Left ventricle myocardium inferior (tissue), 1 donor: Measurements from ENCODE around the gene YAE1. TPM values are rescaled to one million over a fixed set of nuclear protein-coding genes. Genes with fewer than 3 reads are reported as not detected.

Experiments used
- DNase-seq: peaks from one replicate; pipeline ENCODE4 v3.0.0-alpha.2; 2020
- H3K27ac ChIP-seq: fragments of 200-600 bp; replicated peaks from 2 replicates; pipeline ENCODE4 v1.8.0; 2021
- H3K27me3 ChIP-seq: fragments of 200-600 bp; 2 replicates; pipeline ENCODE4 v1.8.0; 2021; ENCODE audit warnings: low read depth
- H3K36me3 ChIP-seq: fragments of 200-600 bp; 2 replicates; pipeline ENCODE4 v1.8.0; 2021
- H3K4me1 ChIP-seq: fragments of 200-600 bp; 2 replicates; pipeline ENCODE4 v1.8.0; 2021
- H3K4me3 ChIP-seq: fragments of 200-600 bp; 2 replicates; pipeline ENCODE4 v1.8.0; 2021; ENCODE audit warnings: mild to moderate bottlenecking, moderate library complexity
- H3K9me3 ChIP-seq: fragments of 200-600 bp; replicated peaks from 2 replicates; pipeline ENCODE4 v1.8.0; 2021
- intact Hi-C: fragments of 100-400 bp; cut with micrococcal nuclease; formaldehyde crosslinking; loops from one replicate; pipeline ENCODE4 v1.11.0; 2022
- total RNA-seq: library from RNA; stranded (reverse); fragmentation: NEBNext Ultra II Directional; extraction: Animal tissue kit (Norgen Biotek cat#: 25700); gene quantifications from one replicate; pipeline ENCODE4 v1.2.1, GENCODE V29; 2021
- TF ChIP-seq, protein P1 (sequence below): fragments of 200-600 bp; IDR thresholded peaks from 2 replicates; pipeline ENCODE4 v1.8.0; 2021; ENCODE audit warnings: antibody characterized with exemption, mild to moderate bottlenecking, borderline replicate concordance
- donor health status: DM: no; HTN: yes; CAD: no; lungs with severe emphysema.

YAE1 gene
- total RNA-seq, 1 donor from 2014 or later, result 18.6 TPM

DNA sequence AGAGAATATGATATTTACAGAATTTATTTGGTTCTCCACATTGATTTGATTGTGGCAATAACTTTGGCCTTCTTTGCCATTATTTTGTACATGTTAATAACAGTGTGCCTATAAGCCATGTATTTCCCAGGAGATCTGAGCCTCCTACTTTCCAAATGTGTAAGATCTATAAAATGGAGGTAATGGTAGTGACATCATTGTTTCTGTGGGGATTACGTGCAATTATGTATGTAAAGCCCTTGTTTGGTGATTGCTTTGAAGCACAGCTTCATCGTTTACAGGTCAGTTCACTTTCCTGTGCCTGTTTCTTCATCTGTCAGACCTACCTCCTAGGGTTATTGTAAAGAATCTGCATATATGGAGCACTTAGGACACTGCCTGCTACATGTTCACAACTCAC lies 17.3 kb downstream of the YAE1 start:
- Histone ChIP-seq H3K27ac (no peak overlapping the region), H3K4me1 (peaks cover 5% of the 10 kb centered on the region), H3K4me3 (no peak overlapping the region), H3K9me3 (no peaks in the 10 kb centered on the region), H3K27me3 (no peaks in the 10 kb centered on the region), H3K36me3 (peaks cover 4% of the 10 kb centered on the region)
- TF ChIP-seq, protein P1, sequence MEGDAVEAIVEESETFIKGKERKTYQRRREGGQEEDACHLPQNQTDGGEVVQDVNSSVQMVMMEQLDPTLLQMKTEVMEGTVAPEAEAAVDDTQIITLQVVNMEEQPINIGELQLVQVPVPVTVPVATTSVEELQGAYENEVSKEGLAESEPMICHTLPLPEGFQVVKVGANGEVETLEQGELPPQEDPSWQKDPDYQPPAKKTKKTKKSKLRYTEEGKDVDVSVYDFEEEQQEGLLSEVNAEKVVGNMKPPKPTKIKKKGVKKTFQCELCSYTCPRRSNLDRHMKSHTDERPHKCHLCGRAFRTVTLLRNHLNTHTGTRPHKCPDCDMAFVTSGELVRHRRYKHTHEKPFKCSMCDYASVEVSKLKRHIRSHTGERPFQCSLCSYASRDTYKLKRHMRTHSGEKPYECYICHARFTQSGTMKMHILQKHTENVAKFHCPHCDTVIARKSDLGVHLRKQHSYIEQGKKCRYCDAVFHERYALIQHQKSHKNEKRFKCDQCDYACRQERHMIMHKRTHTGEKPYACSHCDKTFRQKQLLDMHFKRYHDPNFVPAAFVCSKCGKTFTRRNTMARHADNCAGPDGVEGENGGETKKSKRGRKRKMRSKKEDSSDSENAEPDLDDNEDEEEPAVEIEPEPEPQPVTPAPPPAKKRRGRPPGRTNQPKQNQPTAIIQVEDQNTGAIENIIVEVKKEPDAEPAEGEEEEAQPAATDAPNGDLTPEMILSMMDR, result no peak
- intact Hi-C loops, result no loop called here
- DNase-seq, result no peak

DNA sequence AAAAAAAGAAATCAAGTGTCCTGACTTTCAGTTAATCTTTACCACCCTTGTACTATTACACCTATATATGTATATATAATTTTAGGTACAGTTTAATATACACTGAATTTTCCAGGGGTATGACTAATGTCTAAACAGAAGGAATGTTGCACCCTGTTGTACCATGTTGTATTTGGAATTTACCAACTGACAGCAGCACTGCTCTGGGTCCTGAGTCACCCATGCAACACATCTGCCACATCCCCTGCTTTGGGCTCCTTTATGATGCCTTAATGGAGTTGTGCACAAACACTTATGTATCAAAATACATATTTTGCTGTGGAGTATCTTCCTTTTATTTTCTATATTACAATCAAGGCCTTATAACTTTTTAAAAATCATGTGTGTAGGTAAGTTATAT lies 21.2 kb downstream of the YAE1 start:
- no peaks in the 10 kb centered on the region for H3K9me3 ChIP-seq
- no peak overlapping the region for H3K27ac ChIP-seq
- TF ChIP-seq, protein P1, result no peak
- H3K4me3 ChIP-seq, result no peak overlapping the region
- DNase-seq, result no peak
- intact Hi-C loops, result no loop called here
- no peaks in the 10 kb centered on the region for H3K27me3 ChIP-seq
- peaks cover 15% of the 10 kb centered on the region for H3K4me1 ChIP-seq
- H3K36me3 ChIP-seq, result no peaks in the 10 kb centered on the region

DNA sequence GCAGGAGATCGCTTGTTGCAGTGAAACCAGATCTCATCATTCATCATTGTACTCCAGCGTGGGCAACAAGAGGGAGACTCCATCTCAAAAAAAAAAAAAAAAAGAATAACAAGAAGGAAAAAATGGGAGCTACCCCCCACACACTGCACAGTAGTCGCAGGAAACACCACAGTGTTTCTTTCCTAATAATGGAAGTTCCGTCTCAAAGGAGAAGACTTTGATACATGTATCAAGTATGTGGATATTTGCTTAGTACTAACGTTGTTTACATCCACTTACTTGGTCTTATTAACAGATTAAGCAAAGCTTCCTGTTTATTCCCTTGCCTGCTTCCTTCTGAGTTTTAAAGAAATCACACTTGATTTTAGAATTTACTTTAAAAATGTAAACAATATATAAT lies 22.2 kb downstream of the YAE1 start:
- H3K9me3 ChIP-seq, result no peaks in the 10 kb centered on the region
- TF ChIP-seq, protein P1, result no peak
- intact Hi-C loops, result no loop called here

DNA sequence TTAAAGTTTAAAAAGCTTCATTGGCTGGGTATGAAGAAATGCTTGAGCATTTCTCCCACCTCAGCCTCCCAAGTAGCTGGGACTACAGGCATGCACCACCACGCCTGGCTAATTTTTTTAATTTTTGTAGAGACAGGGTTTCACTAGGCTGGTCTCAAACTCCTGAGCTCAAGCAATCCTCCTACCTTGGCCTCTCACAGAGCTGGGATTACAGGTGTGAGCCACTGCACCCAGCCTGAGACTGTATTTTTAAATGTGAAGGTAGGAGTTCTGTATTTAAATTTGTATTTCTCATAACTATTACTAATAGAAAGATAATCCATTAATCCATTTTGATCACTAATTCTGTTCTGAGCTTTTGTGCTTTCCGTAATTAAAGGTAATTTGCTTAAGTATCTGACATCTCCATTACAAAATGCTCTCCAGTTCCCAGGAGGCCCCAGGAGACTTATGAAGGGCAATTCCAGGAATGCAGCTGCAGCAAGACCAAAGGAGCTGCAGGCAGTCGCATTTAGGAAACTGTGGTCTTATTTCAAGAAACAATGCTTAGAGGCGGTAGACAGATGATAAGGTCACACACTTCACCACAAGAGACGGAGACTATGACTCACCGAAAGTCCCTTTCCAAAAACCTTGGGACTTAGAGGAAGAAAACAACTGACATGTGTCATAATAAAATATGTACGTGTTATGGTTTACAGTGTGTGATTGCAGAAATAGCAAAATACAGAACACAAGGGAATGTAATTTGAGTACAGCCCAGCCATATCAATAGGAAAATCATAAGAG lies 23.3 kb downstream of the YAE1 start:
- Histone ChIP-seq H3K9me3 (no peaks in the 10 kb centered on the region), H3K27ac (peak overlapping the region; percentile 31), H3K4me3 (no peak overlapping the region), H3K27me3 (no peaks in the 10 kb centered on the region), H3K36me3 (no peaks in the 10 kb centered on the region), H3K4me1 (peaks cover 15% of the 10 kb centered on the region)
- TF ChIP-seq, protein P1, result no peak
- intact Hi-C loops, result no loop called here
- DNase-seq, result no peak

More for the DNA sequence above, 22.2 kb downstream of the YAE1 start:
- Histone ChIP-seq H3K27me3 (no peaks in the 10 kb centered on the region), H3K4me1 (peaks cover 15% of the 10 kb centered on the region), H3K27ac (no peak overlapping the region), H3K36me3 (no peaks in the 10 kb centered on the region), H3K4me3 (no peak overlapping the region)
- DNase-seq, result no peak

DNA sequence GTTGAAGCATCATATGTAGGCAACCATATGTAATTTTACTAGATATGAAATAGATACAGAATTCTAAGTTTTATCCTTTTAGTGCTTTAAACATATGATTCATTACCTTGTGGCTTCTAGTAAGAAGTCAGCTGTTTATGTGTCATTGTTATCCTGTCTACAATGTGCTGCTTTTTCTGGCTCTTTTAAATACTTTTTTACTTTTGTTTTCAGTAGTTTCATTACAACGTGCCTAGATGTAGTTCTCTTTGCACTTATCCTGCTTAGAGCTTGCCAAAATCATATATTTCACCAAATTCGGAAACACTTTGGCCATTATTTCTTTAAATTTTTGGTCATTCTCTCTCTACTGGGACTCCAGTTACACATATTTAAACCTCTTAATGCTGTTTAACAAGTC lies 26.4 kb downstream of the YAE1 start:
- peaks cover 22% of the 10 kb centered on the region for H3K4me1 ChIP-seq
- H3K4me3 ChIP-seq, result no peak overlapping the region
- H3K36me3 ChIP-seq, result no peaks in the 10 kb centered on the region
- H3K27me3 ChIP-seq, result no peaks in the 10 kb centered on the region
- intact Hi-C loops, result no loop called here
- TF ChIP-seq, protein P1, result no peak
- no peak for DNase-seq
- H3K27ac ChIP-seq, result no peak overlapping the region
- H3K9me3 ChIP-seq, result no peaks in the 10 kb centered on the region
